Liver (tissue), 3 donors: Measurements from ENCODE around the gene ADGRD1.

Source experiments
- FOXA1 ChIP-seq: IDR thresholded peaks from 2 replicates; pipeline ENCODE4 v1.6.1; 2016; ENCODE audit warnings: antibody characterized with exemption
- GABPA ChIP-seq, 2 donors: IDR thresholded peaks in 1 of 2; conservative IDR thresholded peaks in 1 of 2; 2 replicates each; pipeline ENCODE4 v1.6.1; 2016; ENCODE audit warnings: antibody characterized with exemption in 2 of 2, mild to moderate bottlenecking in 1 of 2, moderate library complexity in 1 of 2
- JUND ChIP-seq, 2 donors: IDR thresholded peaks; 2 replicates each; pipeline ENCODE4 v1.6.1; 2016; ENCODE audit warnings: antibody characterized with exemption in 2 of 2
- NR2F2 ChIP-seq: IDR thresholded peaks from 2 replicates; pipeline ENCODE4 v1.6.1; 2016; ENCODE audit warnings: antibody characterized with exemption
- RAD21 ChIP-seq, 2 donors: IDR thresholded peaks; 2 replicates each; pipeline ENCODE4 v1.6.1; 2016; ENCODE audit warnings: antibody characterized with exemption in 2 of 2, mild to moderate bottlenecking in 2 of 2
- RXRA ChIP-seq, 2 donors: IDR thresholded peaks; 2 replicates each; pipeline ENCODE4 v1.6.1; 2017 to 2018; ENCODE audit warnings: antibody characterized with exemption in 2 of 2, mild to moderate bottlenecking in 1 of 2
- TAF1 ChIP-seq: conservative IDR thresholded peaks from 2 replicates; pipeline ENCODE4 v1.6.1; 2016; ENCODE audit warnings: antibody characterized with exemption, mild to moderate bottlenecking
- YY1 ChIP-seq: IDR thresholded peaks from 2 replicates; pipeline ENCODE4 v1.6.1; 2016; ENCODE audit warnings: antibody characterized with exemption, mild to moderate bottlenecking
- TF ChIP-seq, protein P1 (sequence below): IDR thresholded peaks from 2 replicates; pipeline ENCODE4 v1.6.1; 2016; ENCODE audit warnings: antibody characterized with exemption
- TF ChIP-seq, protein P2 (sequence below): fragments of 150-350 bp; IDR thresholded peaks from 2 replicates; pipeline ENCODE4 v1.5.1; 2017; ENCODE audit warnings: improper control_type of control experiment, low read depth, low read length; ENCODE audit not compliant: missing input control
- TF ChIP-seq, protein P3 (sequence below): IDR thresholded peaks from 2 replicates; pipeline ENCODE4 v1.6.1; 2016; ENCODE audit warnings: antibody characterized with exemption
- TF ChIP-seq, protein P4 (sequence below): IDR thresholded peaks from 2 replicates; pipeline ENCODE4 v1.6.1; 2016; ENCODE audit warnings: antibody characterized with exemption, mild to moderate bottlenecking
- TF ChIP-seq, protein P5 (sequence below): IDR thresholded peaks from 2 replicates; pipeline ENCODE4 v1.6.1; 2016; ENCODE audit warnings: antibody characterized with exemption
- donor health status: healthy.
- donor health status: healthy.

DNA sequence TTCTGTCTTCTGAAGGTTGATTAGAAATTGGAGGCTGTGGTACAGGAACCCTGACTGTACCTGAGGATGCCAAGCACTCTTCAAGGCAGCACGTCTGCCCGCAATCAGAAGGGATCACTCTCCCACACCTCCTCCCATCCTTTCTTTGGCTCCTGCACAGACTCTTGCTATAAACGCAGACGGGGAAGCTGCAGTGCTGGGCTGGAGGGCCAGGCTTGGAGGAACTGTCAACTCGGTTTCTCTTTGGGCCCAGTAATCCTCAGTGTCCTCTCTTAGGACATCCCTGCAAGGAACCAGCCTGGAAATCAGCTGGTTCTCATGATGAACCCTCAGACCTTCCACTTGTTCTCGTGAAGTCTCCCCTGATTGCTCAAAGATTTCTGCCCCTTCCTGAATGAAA, 201.4 kb downstream of the ADGRD1 start:
- TF ChIP-seq, protein P1, sequence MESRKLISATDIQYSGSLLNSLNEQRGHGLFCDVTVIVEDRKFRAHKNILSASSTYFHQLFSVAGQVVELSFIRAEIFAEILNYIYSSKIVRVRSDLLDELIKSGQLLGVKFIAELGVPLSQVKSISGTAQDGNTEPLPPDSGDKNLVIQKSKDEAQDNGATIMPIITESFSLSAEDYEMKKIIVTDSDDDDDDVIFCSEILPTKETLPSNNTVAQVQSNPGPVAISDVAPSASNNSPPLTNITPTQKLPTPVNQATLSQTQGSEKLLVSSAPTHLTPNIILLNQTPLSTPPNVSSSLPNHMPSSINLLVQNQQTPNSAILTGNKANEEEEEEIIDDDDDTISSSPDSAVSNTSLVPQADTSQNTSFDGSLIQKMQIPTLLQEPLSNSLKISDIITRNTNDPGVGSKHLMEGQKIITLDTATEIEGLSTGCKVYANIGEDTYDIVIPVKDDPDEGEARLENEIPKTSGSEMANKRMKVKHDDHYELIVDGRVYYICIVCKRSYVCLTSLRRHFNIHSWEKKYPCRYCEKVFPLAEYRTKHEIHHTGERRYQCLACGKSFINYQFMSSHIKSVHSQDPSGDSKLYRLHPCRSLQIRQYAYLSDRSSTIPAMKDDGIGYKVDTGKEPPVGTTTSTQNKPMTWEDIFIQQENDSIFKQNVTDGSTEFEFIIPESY: no peak
- TF ChIP-seq, protein P2, sequence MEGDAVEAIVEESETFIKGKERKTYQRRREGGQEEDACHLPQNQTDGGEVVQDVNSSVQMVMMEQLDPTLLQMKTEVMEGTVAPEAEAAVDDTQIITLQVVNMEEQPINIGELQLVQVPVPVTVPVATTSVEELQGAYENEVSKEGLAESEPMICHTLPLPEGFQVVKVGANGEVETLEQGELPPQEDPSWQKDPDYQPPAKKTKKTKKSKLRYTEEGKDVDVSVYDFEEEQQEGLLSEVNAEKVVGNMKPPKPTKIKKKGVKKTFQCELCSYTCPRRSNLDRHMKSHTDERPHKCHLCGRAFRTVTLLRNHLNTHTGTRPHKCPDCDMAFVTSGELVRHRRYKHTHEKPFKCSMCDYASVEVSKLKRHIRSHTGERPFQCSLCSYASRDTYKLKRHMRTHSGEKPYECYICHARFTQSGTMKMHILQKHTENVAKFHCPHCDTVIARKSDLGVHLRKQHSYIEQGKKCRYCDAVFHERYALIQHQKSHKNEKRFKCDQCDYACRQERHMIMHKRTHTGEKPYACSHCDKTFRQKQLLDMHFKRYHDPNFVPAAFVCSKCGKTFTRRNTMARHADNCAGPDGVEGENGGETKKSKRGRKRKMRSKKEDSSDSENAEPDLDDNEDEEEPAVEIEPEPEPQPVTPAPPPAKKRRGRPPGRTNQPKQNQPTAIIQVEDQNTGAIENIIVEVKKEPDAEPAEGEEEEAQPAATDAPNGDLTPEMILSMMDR: no peak
- no peak for TF ChIP-seq NR2F2
- no peak for TF ChIP-seq YY1
- no peak for TF ChIP-seq JUND (IDR thresholded peaks at IDR 0.05)
- no peak for TF ChIP-seq FOXA1
- TF ChIP-seq, protein P3, sequence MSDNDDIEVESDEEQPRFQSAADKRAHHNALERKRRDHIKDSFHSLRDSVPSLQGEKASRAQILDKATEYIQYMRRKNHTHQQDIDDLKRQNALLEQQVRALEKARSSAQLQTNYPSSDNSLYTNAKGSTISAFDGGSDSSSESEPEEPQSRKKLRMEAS: no peak
- TF ChIP-seq GABPA (IDR thresholded peaks at IDR 0.05 in 1 of 2, conservative IDR thresholded peaks at IDR 0.05 in 1 of 2): no peak
- TF ChIP-seq TAF1: no peak
- TF ChIP-seq, protein P4, sequence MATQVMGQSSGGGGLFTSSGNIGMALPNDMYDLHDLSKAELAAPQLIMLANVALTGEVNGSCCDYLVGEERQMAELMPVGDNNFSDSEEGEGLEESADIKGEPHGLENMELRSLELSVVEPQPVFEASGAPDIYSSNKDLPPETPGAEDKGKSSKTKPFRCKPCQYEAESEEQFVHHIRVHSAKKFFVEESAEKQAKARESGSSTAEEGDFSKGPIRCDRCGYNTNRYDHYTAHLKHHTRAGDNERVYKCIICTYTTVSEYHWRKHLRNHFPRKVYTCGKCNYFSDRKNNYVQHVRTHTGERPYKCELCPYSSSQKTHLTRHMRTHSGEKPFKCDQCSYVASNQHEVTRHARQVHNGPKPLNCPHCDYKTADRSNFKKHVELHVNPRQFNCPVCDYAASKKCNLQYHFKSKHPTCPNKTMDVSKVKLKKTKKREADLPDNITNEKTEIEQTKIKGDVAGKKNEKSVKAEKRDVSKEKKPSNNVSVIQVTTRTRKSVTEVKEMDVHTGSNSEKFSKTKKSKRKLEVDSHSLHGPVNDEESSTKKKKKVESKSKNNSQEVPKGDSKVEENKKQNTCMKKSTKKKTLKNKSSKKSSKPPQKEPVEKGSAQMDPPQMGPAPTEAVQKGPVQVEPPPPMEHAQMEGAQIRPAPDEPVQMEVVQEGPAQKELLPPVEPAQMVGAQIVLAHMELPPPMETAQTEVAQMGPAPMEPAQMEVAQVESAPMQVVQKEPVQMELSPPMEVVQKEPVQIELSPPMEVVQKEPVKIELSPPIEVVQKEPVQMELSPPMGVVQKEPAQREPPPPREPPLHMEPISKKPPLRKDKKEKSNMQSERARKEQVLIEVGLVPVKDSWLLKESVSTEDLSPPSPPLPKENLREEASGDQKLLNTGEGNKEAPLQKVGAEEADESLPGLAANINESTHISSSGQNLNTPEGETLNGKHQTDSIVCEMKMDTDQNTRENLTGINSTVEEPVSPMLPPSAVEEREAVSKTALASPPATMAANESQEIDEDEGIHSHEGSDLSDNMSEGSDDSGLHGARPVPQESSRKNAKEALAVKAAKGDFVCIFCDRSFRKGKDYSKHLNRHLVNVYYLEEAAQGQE: no peak
- TF ChIP-seq RAD21 (IDR thresholded peaks at IDR 0.05): no peak
- TF ChIP-seq, protein P5, sequence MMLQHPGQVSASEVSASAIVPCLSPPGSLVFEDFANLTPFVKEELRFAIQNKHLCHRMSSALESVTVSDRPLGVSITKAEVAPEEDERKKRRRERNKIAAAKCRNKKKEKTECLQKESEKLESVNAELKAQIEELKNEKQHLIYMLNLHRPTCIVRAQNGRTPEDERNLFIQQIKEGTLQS: no peak
- no peak for TF ChIP-seq RXRA (IDR thresholded peaks at IDR 0.05)
